Endothelial cell of umbilical vein (primary cell): Measurements from ENCODE around the gene IDI1. TPM values are rescaled to one million over a fixed set of nuclear protein-coding genes. Genes with fewer than 3 reads are reported as not detected.

Experiments
- BruUV-seq: library from RNA; stranded (reverse); fragments of 400-500 nt; replicated peaks from 2 replicates; lab custom pipeline; 2021; lab: Mats Ljungman, UMichigan
- CTCF ChIA-PET: fragments of 300-600, 350-600 bp; sonication (Branson Sonifier 250); formaldehyde crosslinking; loops from one replicate; lab custom pipeline; 2021; ENCODE audit warnings: antibody characterized with exemption, inconsistent platforms; lab: Charles Lee
- POLR2A ChIA-PET: fragments of 300-600, 350-600 bp; sonication (Branson Sonifier 250); formaldehyde crosslinking; loops from one replicate; lab custom pipeline; 2021; ENCODE audit warnings: antibody characterized with exemption, inconsistent platforms; lab: Charles Lee
- DNase-seq: peaks from one replicate; pipeline ENCODE4 v3.0.0-alpha.2; 2011; ENCODE audit warnings: low read depth, low spot score
- FAIRE-seq: peaks from 2 replicates; lab custom pipeline; 2011; peaks lifted over from hg19 to GRCh38; lab: Jason Lieb, UNC
- H2AFZ ChIP-seq: 2 replicates; pipeline ENCODE4 v1.6.0; 2012; ENCODE audit warnings: low read depth, low read length, control low read depth, inconsistent platforms
- H3K27ac ChIP-seq: 2 replicates; pipeline ENCODE4 v1.5.1; 2011; ENCODE audit warnings: low read depth, mild to moderate bottlenecking, control low read depth, low read length, moderate library complexity; ENCODE audit not compliant: insufficient read depth
- H3K27me3 ChIP-seq, 2 experiments: 2 replicates each; pipeline versions ENCODE4 v1.6.0 to v1.6.1; 2011; ENCODE audit warnings: low read length in 2 of 2, mixed read lengths in 1 of 2; ENCODE audit not compliant: control insufficient read depth in 2 of 2, insufficient read depth in 2 of 2
- H3K36me3 ChIP-seq, 2 experiments: 2 replicates in 1 of 2; 3 replicates in 1 of 2; pipeline ENCODE4 v1.5.1; 2011; ENCODE audit warnings: low read length in 2 of 2, mild to moderate bottlenecking in 1 of 2, moderate library complexity in 1 of 2; ENCODE audit not compliant: control insufficient read depth in 2 of 2, insufficient read depth in 2 of 2; ENCODE audit errors: extremely low read depth in 1 of 2
- H3K4me1 ChIP-seq: 3 replicates; pipeline ENCODE4 v1.5.1; 2011; ENCODE audit warnings: mild to moderate bottlenecking, low read length; ENCODE audit not compliant: control insufficient read depth, insufficient read depth; ENCODE audit errors: extremely low read depth
- H3K4me2 ChIP-seq: 2 replicates; pipeline ENCODE4 v1.6.1; 2011; ENCODE audit warnings: low read length, control low read depth, mixed read lengths; ENCODE audit not compliant: insufficient read depth
- H3K4me3 ChIP-seq, 3 experiments: fragments of 200-600 bp in 1 of 3; sonication (generic), shearing (Covaris generic) in 1 of 3; replicated peaks in 1 of 3; 2 replicates each; pipeline ENCODE4 v1.5.1; 2011 to 2016; ENCODE audit warnings: control low read depth in 3 of 3, low read length in 3 of 3, mild to moderate bottlenecking in 2 of 3, inconsistent platforms in 1 of 3, low read depth in 1 of 3, moderate library complexity in 1 of 3; ENCODE audit not compliant: insufficient read depth in 1 of 3
- H3K79me2 ChIP-seq: 2 replicates; pipeline ENCODE4 v1.6.0; 2012; ENCODE audit warnings: low read length, inconsistent platforms; ENCODE audit not compliant: control insufficient read depth, insufficient read depth
- H3K9ac ChIP-seq: replicated peaks from 2 replicates; pipeline ENCODE3; 2011; ENCODE audit warnings: low read length, control low read depth; ENCODE audit not compliant: insufficient read depth; ENCODE audit errors: extremely low read depth
- H3K9me1 ChIP-seq: replicated peaks from 3 replicates; pipeline ENCODE4 v1.6.0; 2011; ENCODE audit warnings: mild to moderate bottlenecking, low read length; ENCODE audit not compliant: control insufficient read depth, insufficient read depth; ENCODE audit errors: extremely low read depth
- H3K9me3 ChIP-seq: replicated peaks from 2 replicates; pipeline ENCODE4 v1.5.1; 2012; ENCODE audit warnings: low read length, inconsistent platforms; ENCODE audit not compliant: control insufficient read depth, insufficient read depth
- H4K20me1 ChIP-seq: replicated peaks from 2 replicates; pipeline ENCODE3; 2011; ENCODE audit warnings: mild to moderate bottlenecking, low read length; ENCODE audit not compliant: control insufficient read depth, insufficient read depth; ENCODE audit errors: extremely low read depth
- CTCF ChIP-seq, 2 donors: IDR thresholded peaks; 1 replicate in 1 of 2; 2 replicates in 1 of 2; pipeline ENCODE4 v1.5.1; 2011; ENCODE audit warnings: low read length in 2 of 2, mild to moderate bottlenecking in 2 of 2, moderate library complexity in 2 of 2, control low read depth in 1 of 2, inconsistent platforms in 1 of 2, low read depth in 1 of 2; ENCODE audit not compliant: insufficient read depth in 1 of 2; ENCODE audit errors: extremely low read depth in 1 of 2
- EZH2 ChIP-seq: IDR thresholded peaks from 2 replicates; pipeline ENCODE4 v1.6.1; 2012; ENCODE audit warnings: borderline replicate concordance, low read depth, mild to moderate bottlenecking, moderate library complexity, low read length, inconsistent platforms; ENCODE audit not compliant: severe bottlenecking
- FOS ChIP-seq: IDR thresholded peaks from 2 replicates; pipeline ENCODE4 v1.6.1; 2011; ENCODE audit warnings: mild to moderate bottlenecking, low read length, moderate library complexity, borderline replicate concordance; ENCODE audit not compliant: insufficient read depth
- GATA2 ChIP-seq: IDR thresholded peaks from 2 replicates; pipeline ENCODE4 v1.7.0; 2011; ENCODE audit warnings: low read depth, mild to moderate bottlenecking, moderate library complexity, mixed read lengths, low read length; ENCODE audit not compliant: insufficient read length, insufficient read depth
- JUN ChIP-seq: IDR thresholded peaks from 2 replicates; pipeline ENCODE4 v1.6.1; 2011; ENCODE audit warnings: borderline replicate concordance, low read depth; ENCODE audit not compliant: insufficient read length, insufficient read depth
- MAX ChIP-seq: IDR thresholded peaks from 2 replicates; pipeline ENCODE4 v1.6.1; 2011; ENCODE audit not compliant: insufficient read depth, insufficient read length
- MYC ChIP-seq: IDR thresholded peaks from one replicate; pipeline ENCODE4 v1.6.1; 2011; ENCODE audit warnings: mild to moderate bottlenecking, low read depth, low read length
- POLR2A ChIP-seq: IDR thresholded peaks from 2 replicates; pipeline ENCODE4 v1.6.1; 2012; ENCODE audit warnings: low read depth, mild to moderate bottlenecking, control low read depth, low read length
- POLR2AphosphoS5 ChIP-seq: IDR thresholded peaks from 2 replicates; pipeline ENCODE4 v1.6.1; 2012; ENCODE audit warnings: low read depth, mild to moderate bottlenecking, control low read depth, low read length, moderate library complexity; ENCODE audit not compliant: insufficient read depth
- dilution Hi-C: fragments of 300-500 bp; cut with MboI; formaldehyde crosslinking; loops from one replicate; pipeline ENCODE4 v1.15.0; 2019; ENCODE audit warnings: low sequenced_read_pairs; ENCODE audit not compliant: extremely low pct_ligation_motif_present
- intact Hi-C: fragments of 100-400 bp; cut with micrococcal nuclease; formaldehyde crosslinking; loops from one replicate; pipeline ENCODE4 v1.10.0; 2022
- polyA plus RNA-seq, 4 experiments: library from polyadenylated mRNA; depleted of rRNA in 3 of 4; stranded (reverse) in 3 of 4; unstranded in 1 of 4; fragments of >200 nt; gene quantifications; 2 replicates each; pipeline versions ENCODE4 v1.2.1 to v1.2.3, GENCODE V29; 2011 to 2012; ENCODE audit warnings: missing spikeins in 1 of 4
- total RNA-seq: library from RNA; stranded (reverse); gene quantifications from 2 replicates; pipeline ENCODE4 v1.2.3, GENCODE V29; 2021

Gene IDI1
- total and polyA plus RNA-seq, 2 donors (not counting 3 experiments of a cell fraction or from before 2014, with no cell fraction given) = 42.2 to 63.0 TPM

GRCh38 chr10:1095498-1095897, 46.6 kb upstream of the IDI1 start:
- Histone ChIP-seq H3K27me3 (no peaks in the 10 kb centered on the region), H2AFZ (no peak overlapping the region), H3K36me3 (peaks cover 4 to 32% of the 10 kb centered on the region in 2 experiments), H3K79me2 (no peaks in the 10 kb centered on the region), H3K4me2 (no peak overlapping the region), H3K9me3 (no peaks in the 10 kb centered on the region), H3K4me3 (no peak overlapping the region), H3K27ac (no peak overlapping the region), H3K9me1 (no peaks in the 10 kb centered on the region), H4K20me1 (no peaks in the 10 kb centered on the region), H3K9ac (no peak overlapping the region), H3K4me1 (no peaks in the 10 kb centered on the region)
- dilution Hi-C loops (no loop called here), intact Hi-C loops (no loop called here)
- FAIRE-seq = no peak
- no peak for TF ChIP-seq POLR2A
- TF ChIP-seq MAX = no peak
- TF ChIP-seq CTCF (IDR thresholded peaks at IDR 0.05; ENCODE audit: extremely low read depth in 1 of 2, insufficient read depth in 1 of 2, low read depth in 1 of 2, low read length in 2 of 2) = no peak
- TF ChIP-seq MYC = no peak
- TF ChIP-seq POLR2AphosphoS5 = no peak
- no peak for TF ChIP-seq GATA2
- TF ChIP-seq FOS = no peak
- TF ChIP-seq JUN = no peak
- no peak for TF ChIP-seq EZH2
- DNase-seq = no peak
- no TSS peak for BruUV-seq
- CTCF ChIA-PET = no interaction called here
- POLR2A ChIA-PET = no interaction called here
